GM18498 (cell line): Measurements from ENCODE around the gene SURF2.

Experiments used
- ATAC-seq: cut with Tn5 transposase; IDR thresholded peaks from one replicate; pipeline ENCODE4 v1.9.1; 2021; ENCODE audit warnings: mild to moderate bottlenecking, moderate library complexity; ENCODE audit not compliant: unreplicated experiment

Gene SURF2

DNA sequence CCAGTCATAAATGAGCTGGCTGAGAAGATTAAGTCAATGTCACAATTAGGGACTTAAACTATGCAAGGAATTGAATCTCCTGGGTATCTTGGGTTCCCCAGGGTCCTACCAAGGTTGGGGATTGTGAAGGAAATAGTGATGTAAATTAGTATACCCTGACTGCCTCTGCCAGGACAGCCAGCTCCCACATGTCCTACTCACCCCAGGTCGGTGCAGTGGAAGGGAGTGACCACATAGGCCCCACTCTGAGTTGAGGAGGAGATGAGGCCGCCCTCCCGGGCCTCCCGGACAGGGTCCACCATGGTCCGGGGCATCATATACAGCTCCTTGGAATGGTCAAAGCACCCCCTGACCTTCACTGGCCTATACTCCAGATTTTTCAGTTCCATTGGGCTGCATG, 2.8 kb upstream of the SURF2 start:
- no peak for ATAC-seq

DNA sequence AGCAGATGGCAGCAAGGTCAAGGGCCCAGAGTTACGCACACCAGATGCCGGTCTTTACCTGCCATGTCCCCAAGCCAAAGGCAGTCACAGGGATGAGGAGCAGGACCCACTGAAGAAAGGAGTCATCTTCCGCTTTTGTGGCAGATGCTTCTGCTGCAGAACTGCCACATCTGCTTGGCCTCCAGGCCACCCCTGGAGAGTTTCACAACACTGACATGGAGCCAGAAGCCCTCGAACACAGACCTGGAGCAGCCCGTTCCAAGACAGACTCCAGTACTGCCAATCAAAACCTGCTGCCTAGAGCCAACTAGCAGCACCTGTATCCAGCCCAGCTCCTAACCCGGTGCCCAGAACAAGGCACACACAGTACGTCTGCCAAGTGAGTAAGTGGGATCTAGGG, 1.6 kb upstream of the SURF2 start:
- no peak for ATAC-seq

DNA sequence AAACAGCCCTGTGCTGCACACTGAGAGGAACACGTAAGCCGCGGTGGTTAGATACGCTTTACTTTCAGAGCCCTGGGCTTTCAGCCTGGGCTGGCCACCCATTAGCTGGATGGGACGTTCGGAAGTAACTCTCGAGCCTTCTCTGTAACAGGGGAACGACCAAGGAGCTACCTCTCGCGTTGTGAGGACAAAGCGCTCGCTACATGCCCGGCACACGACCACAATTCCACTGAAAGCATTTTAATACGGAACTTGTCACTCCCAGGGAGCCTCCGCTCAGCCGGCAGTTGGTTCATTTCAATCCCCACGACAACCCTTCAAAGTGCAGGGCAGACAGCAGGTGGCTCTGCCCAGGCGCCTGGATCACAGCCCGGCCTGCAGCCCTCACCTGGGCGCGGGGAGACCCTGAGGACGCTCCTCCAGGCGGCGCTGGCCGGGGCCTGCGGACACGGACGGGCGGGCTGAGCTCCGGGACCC, 431 bp upstream of the SURF2 start:
- peak; percentile 32 for ATAC-seq

DNA sequence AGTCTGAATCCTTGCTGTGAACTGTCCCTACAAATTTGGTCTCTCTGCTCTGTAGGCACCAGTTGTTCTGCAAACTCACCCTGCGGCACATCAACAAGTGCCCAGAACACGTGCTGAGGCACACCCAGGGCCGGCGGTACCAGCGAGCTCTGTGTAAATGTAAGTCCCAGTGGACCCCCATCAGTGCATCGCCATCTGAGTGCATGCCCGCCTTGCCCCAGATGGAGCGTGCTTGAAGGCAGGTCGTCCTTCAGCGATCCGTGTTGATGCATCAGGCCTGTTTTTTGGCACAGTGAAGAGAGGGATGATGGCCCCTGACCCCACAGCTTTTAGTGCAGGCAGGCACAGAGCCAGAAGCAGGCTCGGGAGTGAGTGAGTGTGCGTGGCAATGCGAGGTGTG, 1.3 kb downstream of the SURF2 start:
- no peak for ATAC-seq

DNA sequence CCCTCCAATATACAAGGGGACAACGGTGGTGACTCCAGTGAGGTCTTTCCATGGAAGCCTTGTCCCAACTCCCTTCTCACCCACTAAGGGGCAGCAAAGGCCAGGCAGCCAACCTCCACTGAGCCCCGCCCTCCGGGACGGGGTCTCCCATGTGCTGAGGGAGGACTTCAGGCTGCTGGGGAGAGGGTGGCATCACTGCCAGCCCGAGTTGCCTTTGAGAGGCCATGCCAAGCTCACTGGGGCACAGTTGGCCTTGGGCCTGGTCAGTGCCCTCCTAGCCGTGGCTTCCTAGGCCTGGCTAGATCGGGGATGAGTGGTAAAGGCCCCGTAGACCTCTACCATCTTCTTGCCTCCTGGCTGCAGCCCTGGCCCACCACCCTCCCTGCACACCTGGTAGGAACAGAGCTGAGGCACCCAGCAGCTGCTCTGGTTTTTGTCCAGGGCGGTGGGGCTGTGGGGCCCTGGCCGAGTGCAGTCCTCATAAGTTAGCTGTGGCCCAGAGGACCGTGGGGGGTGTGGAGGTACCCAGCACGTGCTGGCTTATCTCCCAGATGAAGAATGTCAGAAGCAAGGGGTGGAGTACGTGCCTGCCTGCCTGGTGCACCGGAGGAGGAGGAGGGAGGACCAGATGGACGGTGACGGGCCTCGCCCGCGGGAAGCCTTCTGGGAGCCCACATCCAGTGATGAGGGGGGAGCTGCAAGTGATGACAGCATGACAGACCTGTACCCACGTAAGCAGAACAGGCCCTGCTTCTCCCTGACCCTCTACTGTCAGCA, 3.2 kb downstream of the SURF2 start:
- no peak for ATAC-seq

DNA sequence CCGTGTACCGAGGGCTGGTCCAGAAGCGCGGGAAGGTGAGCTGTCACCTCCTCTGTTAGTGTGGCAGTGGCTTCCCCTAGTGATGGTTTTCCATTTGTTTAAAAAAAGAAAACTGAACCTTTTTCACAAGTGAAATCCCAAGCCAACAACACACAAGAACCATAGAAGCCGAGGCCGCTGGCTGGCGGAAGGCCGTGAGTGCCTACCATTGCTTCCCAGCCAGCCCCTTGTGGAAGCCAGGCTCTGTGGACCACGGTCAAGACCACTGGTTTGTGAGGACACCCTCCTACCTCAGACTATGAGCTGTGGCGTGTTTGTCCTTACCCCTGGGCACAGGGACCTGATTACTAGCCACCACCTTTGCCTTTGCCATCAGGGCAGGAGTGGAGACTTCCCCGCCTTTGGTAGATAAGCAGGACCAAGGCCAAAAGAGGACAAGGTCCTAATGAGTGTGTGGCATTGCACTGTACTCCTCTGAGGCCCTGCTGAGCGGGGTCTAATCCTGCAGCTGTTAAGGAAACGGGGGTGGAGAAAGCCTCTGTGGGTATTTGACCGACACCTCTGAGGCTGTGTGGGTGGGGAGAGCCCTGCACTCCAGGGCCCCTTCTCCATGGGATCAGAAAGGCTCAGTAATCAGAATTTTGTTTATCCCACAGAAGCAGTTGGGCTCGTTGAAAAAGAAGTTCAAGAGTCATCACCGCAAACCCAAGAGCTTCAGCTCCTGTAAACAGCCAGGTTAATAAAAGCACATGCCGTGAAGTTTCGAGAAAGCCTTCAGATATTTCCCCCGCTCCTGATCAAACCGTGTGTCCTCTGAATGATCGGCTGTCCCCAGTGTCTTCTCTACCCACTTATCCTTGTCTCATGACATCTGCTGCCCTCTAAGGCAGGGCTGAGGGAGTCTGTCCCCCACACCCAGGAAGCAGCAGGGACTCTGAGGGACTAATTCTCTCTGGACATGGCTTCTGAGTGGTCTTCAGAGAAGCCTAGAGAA, 4.3 kb downstream of the SURF2 start:
- ATAC-seq: no peak

DNA sequence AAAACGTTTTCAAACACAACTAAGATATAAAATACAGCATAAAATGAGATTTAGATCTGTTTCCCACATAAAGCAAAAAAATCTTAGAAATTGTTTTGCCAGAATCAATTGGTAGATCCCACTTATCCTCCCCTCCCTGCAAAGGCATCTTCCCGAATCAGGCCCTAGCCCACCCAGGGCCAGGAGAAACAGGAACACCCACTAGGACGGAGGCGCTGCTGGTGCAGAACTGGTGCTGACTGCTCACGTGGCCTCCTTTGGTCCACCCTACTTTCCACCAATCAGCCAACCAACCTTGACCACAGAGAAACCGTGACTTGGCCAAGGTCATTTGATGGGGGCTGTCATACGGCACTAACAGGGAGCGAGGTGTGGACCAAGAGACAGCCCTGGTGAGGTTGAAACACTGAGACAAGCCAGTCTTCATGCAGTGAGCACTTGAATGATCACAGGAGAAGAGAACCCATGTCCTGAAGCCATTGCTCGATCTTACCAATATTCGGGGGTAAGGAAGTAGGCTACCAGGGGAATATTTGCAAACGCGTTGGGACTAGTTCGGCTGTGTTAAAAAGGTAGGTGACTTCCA, 5.2 kb downstream of the SURF2 start:
- ATAC-seq: no peak

DNA sequence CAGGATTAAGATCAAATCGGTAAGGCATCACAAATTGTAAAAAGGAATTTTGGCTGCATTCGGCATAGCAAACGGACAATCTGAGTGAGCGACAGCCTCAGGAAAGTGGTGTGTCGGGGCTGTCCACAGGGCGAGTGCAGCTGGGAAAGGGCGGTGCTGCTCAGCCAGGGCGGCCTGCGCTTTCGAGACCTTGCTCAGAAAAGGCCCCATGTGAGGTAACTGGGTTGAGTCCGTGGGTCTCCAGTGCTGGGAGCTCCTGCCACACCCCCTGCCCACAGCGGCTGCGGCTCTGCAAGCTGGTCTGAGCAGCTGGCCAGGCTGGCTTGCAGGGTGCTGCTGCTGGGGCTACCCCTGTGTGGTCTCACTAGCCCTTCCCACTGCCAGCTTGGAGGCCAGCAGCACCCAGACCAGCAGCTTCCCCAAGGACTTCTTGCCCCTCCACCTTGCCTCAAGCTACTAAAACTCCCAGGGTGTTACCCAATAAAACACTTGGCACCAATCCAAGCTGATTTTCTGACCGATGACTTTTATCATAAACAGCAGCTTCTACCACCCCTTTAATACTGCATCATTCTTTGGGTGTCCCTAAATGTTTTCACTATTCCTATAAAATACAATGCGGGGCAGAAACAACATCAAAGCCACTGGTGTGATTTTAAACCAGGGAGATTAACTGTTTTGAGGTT, 6.2 kb downstream of the SURF2 start:
- ATAC-seq: no peak

DNA sequence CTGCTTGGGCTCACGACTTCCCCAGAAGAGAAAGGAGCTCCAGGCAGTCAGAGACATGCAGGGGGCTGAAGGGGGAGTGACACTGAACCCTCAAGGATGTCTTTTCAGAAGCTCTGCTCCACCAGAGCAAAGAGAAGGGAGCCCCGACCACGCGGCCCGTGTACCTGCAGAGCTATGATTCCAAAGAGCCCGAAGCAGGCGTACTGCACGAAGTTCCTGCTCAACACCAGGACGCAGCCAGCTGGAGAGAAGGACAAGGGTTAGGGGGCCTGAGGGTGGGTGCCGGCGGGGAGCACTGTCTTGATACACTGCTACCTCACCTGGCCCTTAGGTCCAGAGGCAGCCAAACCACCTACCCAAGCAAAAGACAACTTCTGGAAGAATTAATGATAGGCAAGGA, 10.1 kb downstream of the SURF2 start:
- ATAC-seq: no peak

DNA sequence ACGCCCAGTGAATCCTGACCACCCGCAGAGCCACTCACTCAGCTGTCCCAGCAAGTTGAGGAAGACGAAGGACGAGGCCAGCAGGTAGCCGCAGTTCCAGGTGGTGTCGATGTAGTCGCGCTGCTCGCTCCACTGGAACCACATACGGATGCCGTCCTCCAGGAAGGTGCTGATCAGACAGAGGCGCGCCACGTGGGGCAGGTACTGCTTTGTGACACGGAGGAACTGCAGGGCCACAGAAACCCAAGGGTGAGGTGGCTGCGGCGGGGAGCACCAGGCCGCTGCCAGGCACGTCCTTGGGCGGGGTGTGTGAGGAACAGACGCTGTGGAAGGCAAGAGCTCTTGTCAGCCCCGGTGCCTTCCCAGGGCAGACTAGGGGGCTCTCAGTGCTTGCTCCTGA, 10.9 kb downstream of the SURF2 start:
- no peak for ATAC-seq

DNA sequence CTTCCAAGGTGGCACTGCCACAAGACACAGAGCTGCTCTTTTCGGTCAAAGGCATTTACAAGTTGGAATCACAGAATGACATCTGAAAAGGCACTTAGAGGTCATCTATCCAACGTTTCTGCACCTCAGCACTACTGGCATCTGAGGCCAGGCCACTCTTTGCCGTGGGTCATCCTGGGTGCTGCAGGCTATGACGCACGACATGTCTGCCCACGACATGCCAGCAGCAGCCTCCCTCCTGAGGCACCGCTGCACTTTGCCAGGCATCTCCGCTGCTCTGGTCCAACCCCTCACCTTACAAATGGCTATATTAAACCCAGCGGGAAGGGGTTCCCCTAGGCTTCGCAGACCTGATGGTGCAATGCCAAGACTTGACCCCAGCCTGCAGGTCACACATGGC, 11.4 kb downstream of the SURF2 start:
- no peak for ATAC-seq

DNA sequence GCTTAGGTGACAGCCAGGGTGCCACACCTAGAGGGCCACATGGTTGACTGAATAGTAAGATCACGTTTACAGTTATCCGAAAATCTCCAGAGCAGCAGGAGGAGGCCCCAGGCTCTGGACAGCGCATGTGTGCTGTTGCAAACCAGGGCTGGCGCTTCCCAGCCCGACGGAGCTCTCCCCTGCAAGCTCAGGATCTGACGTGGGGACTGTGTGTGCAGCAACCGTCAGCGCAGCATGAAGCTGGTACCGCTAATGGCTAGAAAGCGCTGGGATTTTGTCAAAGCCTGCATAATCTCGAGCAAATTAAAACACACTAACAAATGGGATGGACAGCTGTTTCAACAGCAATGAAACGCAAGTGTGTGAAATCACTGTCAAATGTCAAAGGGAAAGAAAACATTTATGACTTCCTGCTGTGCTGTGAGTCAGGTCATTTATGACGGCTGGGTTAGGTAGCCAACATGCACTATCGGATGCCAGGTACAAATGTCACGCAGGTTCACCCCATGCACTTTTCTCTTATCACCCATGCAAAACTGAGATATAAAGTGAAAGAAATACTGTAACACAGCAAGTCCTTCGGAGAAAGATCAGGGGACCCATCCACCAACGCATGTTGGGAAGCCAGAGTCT, 12.0 kb downstream of the SURF2 start:
- no peak for ATAC-seq

DNA sequence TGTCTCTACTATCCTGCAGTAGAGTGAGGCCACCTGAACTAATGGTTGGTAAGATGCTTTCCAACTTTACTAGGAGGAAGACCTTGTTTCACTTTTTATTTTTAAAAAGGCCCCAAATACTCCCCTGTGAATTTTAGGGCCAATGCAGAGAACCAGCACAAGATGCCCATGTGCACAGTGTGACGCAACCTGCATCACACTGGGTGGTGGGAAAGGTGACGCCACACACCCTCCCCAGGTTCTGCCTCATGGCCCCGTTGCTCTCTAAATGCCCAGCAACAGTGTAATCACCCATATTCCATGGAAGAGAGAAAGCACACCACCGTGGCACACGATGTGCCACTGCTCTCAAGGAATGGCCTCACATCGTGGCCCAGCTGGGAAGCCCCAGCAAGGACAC, 13.1 kb downstream of the SURF2 start:
- no peak for ATAC-seq

DNA sequence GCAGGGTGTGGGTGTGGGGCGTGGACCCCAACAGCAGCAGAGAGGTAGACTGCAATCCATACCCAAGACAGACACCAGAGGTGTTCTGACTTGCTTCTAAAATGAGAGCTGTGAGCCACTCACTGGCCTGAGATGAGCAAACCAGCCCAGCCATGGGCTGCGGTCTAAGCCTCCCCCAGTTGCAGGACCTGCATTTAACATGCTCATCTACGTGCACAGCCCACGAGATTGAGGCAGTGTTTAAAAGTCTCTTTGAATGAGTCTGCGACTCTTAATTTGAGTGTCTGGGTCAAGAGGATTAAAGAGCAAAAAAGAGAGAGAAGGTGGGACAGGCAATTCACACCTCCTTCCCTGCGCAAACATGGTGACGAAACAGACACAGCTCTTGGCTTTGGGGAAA, 13.6 kb downstream of the SURF2 start:
- no peak for ATAC-seq

DNA sequence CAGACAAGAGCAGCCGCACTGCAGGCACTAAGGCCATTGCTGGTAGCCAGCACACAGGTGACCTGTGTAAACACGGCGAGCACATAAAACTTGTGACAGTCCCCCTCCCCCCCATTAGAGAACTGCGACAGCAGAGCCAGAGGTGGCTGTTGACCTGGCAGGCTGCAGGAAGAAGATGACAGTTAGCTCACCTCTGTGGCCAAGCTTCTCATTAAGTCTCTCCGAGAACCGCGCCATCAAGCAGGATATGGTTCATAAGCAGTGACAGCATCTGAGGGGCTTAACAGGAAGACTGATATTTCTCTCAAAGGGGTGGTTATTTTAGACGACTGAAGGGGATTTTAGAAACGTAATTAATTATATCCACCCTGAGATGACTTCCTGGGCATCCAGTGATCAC, 14.3 kb downstream of the SURF2 start:
- no peak for ATAC-seq

DNA sequence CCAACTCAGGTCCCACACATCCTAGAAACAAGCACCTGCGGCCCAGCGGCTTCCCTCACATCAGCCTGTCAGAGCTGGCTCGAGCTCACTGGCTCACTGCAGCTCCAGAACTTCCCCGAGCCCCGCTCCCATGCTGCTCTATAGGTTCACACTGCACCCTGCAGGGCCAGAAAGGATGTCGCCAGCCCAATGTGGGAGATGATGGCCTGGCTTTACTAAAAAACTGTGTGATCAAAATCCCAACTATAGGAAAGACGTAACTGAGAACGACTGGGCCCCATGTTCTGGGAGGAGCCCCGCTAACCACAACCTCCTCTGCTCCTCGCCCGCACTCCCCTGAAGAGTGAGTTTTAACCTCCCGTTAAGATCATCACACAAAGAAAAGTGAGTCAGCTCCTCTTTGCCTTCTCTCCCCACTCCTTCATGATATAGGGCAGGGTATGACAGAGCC, 14.9 kb downstream of the SURF2 start:
- ATAC-seq: no peak

DNA sequence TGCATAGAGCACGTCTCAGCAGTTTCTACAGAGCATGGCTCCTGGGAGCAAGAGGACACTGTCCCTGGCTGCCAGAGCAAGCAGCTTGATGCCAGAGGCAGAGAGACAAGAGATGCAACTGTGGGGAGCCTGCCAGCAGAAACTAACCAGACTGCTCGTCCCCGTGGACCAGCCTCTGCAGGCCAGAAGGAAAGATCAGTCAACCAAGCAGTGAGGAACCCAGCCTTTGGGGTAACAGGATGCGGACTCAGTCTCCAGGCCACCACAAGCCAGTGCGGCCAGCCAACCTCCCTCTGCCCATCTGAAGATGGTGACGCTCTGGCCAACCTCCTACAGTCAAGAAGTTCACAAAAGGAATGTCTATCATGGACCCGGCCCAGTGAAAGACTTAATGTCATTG, 15.8 kb downstream of the SURF2 start:
- no peak for ATAC-seq

DNA sequence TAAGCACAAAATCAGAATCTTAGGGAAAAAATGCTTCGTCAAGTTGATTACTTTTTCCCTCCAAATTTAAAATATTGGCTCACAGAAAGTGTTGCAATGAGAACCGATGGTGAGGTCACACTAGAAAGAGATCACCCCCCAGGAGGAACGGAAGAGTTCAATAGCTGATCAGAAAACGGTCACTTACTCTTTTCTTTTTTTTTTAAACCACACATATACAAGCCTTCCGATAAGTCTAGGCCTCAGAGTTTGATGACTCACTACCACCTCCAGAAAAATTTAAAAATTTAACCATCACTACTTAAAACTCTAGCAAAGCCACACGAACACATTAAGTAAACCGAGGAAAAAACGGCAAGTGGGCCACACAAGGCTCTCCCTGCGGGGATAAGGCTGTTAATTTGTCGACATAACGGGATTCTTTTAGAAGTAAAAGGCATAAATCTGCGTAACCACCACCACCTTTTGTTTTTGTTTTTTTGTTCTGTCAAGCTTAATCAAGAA, 18.3 kb downstream of the SURF2 start:
- no peak for ATAC-seq

DNA sequence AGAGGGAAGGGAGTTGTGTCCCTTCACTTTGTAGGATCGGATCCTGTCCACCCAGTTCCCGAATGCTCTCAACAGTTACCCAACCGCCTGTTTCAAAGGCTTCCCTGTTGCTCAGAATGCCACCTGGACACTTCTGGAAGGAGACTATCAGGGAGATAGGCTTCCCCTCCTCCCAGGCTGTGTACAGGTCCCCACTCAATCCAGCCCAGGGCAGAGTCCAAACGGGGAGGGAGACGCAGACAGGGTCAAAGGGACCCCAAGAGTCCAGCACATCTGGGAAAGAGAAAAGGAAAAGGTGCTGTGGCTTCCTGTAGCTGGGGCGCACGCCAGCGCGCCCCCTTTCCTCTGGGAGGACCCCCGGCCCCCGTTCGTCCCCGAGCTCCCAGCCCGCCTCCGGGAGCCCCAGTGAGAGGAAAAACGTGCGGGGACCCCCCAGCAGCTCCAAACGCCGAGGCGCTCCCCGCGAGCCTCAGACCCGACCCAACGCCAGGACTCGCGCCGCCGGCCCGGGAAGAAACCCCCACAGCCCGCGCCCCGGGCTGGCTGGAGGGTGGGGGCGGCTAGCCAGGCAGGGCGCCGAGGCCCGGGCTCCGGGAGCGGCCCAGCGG, 18.9 kb downstream of the SURF2 start:
- peak; percentile 26 for ATAC-seq
